C4-2B (cell line): ENCODE data around the gene WAC.

ENCODE experiments used
- CTCF ChIP-seq: fragments of 450-650 bp; conservative IDR thresholded peaks from 2 replicates; pipeline ENCODE4 v1.5.1; 2017; ENCODE audit warnings: mild to moderate bottlenecking
- ZFX ChIP-seq: fragments of 450-650 bp; IDR thresholded peaks from 2 replicates; pipeline ENCODE4 v1.6.1; 2017

DNA sequence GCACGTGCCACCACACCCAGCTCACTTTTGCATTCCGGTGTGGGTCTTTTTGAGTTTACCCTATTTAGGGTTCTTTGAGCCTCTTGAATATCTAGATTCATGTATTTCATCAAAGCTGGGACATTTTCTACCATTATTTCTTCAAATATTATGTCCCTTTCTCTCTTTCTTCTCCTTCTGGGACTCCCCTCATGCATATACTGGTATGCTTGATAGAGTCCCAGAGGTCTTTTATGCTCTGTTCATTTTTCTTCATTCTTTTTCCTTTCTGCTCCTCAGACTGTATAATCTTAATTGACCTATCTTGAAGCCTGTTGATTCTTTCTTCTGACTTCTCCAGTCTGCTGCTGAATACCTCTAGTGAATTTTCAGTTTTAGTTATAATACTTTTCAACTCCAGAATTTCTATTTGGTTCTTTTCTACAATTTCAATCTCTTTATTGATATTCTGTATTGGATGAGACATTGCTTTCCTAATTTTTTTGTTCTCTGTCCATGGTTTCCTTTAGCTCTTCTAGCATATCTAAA lies 9.1 kb upstream of the WAC start:
- TF ChIP-seq CTCF (no peak), ZFX (no peak)
